HL-60/S4 treated with phorbol 12-myristate 13-acetate at 8.2 ng/mL for 4 days and 3 days (cell line): Measurements from ENCODE around the gene FGD3.
"Not testable (repeated sequence)": the region's sequence is repeated elsewhere in the genome, so short reads cannot be mapped to it uniquely, and the experiment has no call there.

Source experiments
- in situ Hi-C: fragments of 300-500 bp; cut with MboI; formaldehyde crosslinking; loops from 2 replicates; pipeline ENCODE4 v1.15.0; 2022; ENCODE audit warnings: low sequenced_read_pairs

The FGD3 gene

GRCh38 chr9:93003552-93004407 lies 56.5 kb downstream of the FGD3 start:
- in situ Hi-C loops, result no loop called here

DNA sequence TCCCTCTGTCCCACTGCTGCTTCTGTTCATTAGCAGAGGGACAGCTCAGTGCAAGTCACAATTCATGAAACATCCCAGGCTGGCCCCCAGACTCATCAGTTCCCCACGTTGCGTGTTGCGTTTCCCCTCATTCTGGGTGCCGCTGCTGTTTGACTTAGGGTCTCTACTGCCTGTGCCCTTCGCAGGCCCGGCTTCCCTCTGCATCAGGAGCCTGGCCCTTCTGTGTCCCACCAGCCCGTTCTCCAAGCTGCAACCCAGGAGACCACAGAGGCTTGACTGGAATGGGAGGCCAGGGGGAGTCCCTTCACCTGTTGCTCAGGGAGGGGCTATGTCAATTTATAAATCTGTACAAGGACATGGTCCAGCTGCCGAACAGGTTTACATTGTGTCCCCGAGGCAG lies 57.2 kb downstream of the FGD3 start:
- in situ Hi-C loops, result no loop called here

DNA sequence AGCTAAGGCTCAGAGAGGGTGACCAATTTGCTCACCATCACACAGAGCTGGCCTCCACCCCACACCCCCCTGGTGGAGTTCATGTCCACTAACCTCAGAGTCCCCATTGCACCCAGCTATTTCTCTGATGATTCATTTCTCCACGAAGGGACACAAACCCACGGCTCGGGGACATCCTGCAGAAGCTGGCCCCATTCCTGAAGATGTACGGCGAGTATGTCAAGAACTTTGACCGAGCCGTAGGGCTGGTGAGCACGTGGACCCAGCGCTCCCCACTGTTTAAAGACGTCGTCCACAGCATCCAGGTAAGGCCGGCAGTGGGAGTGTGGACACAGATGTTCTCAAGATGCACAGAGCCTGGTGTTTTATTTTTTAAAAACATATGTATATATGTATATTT lies 58.6 kb downstream of the FGD3 start:
- in situ Hi-C loops, result no loop called here

DNA sequence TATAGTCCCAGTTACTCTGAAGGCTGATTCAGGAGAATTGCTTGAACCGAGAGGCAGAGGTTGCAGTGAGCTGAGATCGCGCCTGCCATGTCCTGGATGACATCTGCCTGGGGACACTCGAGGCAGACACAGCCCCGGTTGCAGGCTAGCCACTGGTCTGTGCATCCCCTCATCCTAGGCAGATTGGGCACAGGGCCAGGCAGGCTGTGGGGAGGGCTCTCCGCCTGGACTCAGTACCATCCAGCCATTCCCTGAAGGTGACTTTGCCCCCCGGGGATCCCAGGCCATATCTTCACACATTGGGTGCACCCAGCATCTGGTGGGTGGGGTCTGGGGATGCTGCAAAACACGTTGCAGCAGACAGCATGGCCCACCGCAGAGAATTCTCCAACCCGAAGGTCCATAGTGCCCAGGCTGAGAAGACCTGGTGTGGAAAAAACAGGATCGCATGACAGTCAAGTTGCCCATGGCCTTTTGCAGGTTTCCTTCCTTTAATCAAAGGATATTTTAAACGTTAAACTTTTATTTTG lies 60.3 kb downstream of the FGD3 start:
- in situ Hi-C loops, result no loop called here

DNA sequence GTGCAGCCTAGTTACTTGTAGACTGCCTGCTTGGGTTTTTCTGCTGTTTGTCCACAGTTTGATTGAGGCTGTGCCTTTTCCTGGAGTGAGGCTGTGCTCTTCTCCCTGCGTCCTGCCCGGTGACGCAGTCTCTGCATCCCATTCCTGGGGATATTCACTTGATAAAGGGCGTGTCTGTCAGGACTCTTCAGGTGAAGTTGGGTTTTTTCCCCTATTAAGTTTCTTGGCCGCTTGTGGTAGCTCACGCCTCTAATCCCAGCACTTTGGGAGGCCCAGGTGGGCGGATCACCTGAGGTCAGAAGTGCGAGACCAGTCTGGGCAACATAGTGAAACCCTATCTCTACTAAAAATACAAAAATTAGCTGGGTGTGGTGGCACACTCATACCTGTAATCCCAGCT lies 61.1 kb downstream of the FGD3 start:
- in situ Hi-C loops, result no loop called here

DNA sequence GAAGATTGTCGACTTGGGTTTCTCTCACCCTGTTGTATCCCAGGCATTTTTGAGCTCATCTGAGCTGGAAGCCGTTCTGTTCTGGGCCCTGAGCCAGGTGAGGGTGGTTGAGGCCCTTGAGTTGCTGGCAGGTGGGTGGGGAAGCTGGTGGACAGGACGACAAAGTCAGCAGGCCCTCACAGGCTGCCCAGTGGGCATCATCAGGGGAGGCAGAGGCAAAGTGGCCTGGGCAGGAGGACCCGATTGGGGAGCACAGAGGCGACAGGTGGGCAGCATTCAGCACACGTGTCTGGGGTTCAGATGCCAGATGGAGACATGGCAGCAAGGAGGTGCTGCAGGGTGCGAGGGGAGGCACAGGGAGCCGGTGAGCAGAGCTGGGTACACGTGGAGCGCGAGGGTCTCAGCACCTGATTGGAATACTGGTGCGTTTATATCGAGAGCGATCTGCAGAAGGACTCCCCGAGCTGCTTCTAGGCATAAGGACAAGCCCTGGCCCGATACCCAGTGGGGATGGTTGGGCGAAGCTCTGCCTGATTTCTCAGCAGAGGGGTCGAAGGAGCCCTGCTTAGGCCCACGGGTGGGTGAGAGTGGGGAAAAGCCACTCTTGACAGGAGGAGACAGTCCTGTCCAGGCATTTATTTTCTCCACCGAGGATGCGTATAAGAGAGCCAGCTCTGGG lies 62.2 kb downstream of the FGD3 start:
- in situ Hi-C loops, result no loop called here

- in situ Hi-C loops, result no loop called here
Observed at GRCh38 chr9:93010056-93010455, 62.7 kb downstream of the FGD3 start.

GRCh38 chr9:93010704-93011103 lies 63.4 kb downstream of the FGD3 start:
- in situ Hi-C loops, result no loop called here

GRCh38 chr9:93011114-93011513 lies 63.8 kb downstream of the FGD3 start:
- in situ Hi-C loops, result no loop called here

GRCh38 chr9:93012963-93013855 lies 65.9 kb downstream of the FGD3 start:
- in situ Hi-C loops, result no loop called here

DNA sequence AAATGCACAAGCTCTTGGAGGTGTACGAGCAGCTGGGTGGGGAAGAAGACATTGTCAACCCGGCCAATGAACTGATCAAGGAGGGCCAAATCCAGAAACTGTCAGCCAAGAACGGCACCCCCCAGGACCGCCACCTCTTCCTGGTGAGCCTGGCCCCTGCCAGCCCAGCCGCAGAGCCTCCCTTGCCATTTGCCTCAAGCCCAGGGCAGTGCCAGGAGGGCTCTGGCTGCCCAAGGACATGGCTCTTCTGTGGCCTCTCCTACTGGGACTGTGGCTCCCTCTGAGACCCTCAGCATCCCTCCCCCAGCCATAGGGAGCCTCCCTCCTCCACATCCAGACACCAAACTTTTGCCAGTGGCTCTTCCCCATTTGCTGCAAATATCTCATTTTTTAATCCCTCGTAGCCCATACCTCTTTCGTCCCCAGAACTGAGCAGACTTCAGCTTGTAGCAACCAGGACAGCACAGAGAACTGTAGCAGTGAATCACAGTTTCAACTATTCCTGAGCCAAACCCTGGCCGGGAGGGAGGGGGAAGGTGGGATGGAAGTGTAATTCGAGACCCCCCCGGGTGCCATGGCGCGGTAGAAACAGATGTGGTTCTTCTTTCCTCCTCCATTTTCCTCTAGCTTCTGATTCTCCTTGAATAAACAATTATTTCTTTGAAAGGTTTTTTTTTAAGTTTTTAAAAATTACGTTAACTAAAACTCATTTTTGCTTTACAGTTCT lies 66.7 kb downstream of the FGD3 start:
- in situ Hi-C loops, result no loop called here

GRCh38 chr9:93015190-93015589 lies 67.9 kb downstream of the FGD3 start:
- in situ Hi-C loops, result not testable (repeated sequence)

DNA sequence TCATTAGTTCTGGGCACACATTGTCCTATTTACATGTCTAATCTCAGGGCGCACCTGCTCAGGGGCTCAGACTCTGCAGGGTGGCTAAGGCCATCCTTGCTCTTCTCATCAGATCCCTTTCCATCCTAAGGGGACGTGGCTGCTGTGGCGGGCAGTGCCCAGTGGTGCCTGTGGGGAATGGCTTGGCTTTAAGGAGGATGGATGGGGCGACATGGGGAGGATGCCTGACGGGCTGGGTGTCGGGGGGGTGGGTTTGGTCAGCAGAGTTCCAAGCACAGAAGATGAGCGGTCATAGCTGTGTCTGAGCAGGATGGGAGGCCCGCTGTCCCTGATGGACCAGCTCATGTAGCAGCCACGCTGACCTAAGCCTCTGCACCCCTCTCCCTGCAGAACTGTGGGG lies 70.3 kb downstream of the FGD3 start:
- in situ Hi-C loops, result no loop called here

- in situ Hi-C loops, result no loop called here
Observed at GRCh38 chr9:93020151-93020550, 72.8 kb downstream of the FGD3 start.

GRCh38 chr9:93020771-93021670 lies 73.7 kb downstream of the FGD3 start:
- in situ Hi-C loops, result no loop called here

GRCh38 chr9:93022066-93022465 lies 74.7 kb downstream of the FGD3 start:
- in situ Hi-C loops, result no loop called here

- in situ Hi-C loops, result no loop called here
Observed at GRCh38 chr9:93022721-93023520, 75.6 kb downstream of the FGD3 start.

- in situ Hi-C loops, result no loop called here
Observed at GRCh38 chr9:93023521-93023815, 76.1 kb downstream of the FGD3 start.

DNA sequence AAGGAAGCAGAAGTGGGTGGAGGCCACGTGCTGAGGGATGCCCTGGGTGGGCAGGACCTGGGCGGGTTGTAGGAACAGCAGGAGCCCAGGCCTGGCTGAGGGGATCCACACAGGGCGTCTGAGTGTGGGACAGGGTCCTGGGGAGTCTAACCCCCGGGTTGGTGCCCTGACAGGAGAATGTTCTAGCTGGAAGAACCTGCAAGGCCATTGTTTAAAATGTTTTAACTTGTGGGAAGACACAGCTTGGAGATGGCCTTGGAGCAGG lies 77.3 kb downstream of the FGD3 start:
- in situ Hi-C loops, result no loop called here
